Measurements from ENCODE around the gene KDM4B. TPM values are rescaled to one million over a fixed set of nuclear protein-coding genes. Genes with fewer than 3 reads are reported as not detected.

KDM4B gene
- total RNA-seq, 4 donors from 2014 or later, result 26.6 to 84.2 (median 39.9) TPM

DNA sequence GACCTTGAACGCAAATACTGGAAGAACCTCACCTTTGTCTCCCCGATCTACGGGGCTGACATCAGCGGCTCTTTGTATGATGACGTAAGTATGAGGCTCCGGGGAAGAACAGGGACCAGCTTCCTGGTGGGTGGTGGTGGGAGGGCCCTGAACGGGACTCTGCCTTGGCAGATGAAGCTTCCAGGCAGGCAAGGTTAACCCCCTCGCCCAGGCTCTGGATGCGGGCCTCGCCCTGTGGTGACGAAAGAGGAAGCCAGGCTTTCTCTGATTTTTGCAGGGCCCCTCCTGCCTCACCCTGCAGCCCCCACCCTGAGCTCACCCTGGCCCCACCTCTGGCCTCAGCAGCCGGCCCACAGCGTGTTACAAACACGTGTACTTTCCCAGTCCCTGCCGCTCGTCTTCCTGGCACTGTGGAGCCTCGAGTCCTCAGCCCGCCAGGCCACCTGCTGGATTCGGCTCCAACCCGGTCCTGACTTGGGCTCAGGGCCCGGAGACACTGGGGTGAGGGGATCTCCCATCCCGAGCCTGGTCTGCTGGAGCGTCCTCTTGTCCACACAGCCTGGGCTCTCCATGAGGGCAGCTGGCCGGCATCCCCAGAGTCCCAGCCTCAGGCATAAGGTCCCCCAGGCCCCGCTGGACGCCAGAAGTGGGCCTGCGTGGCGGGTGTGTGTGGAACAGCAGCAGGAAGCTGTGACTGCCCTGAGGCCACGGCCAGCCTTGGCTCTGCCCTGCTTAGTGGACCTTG lies 72.4 kb downstream of the KDM4B start:
- H3K27me3 ChIP-seq, result no peaks in the 10 kb centered on the region
- peaks cover 0 to 5% (median 0%) of the 10 kb centered on the region in 4 donors for H3K36me3 ChIP-seq
- H3K4me1 ChIP-seq, result peaks cover 0 to 29% (median 16%) of the 10 kb centered on the region in 4 donors
- no peaks in the 10 kb centered on the region for H3K9me3 ChIP-seq
- intact Hi-C loops (cut with DNase I; ENCODE audit: low total_unique reads), result loop anchor here (10.0 kb wide), 1 partner anchor 533 kb away; no protein-coding TSS in a partner anchor
- no peak overlapping the region for H3K4me3 ChIP-seq
- no peak for DNase-seq
- no peak overlapping the region for H3K27ac ChIP-seq
- TF ChIP-seq EP300 (IDR thresholded peaks at IDR 0.05; ENCODE audit: low read depth) (no peak), CTCF (IDR thresholded peaks at IDR 0.05) (no peak), POLR2A (IDR thresholded peaks at IDR 0.05) (no peak), POLR2AphosphoS5 (IDR thresholded peaks at IDR 0.05) (no peak)
- WGBS, 2 donors (ENCODE audit: low coverage in 1 of 2), result 89% methylated on average over 28 of the region's 29 CpGs; no CpG with 5 or more reads in 1 of the 2 donors
- in situ Hi-C loops (cut with MboI; ENCODE audit: low pct_ligation_motif_present in 1 of 4, low pct_unique_long_range_greater_than_20kb in 1 of 4, low sequenced_read_pairs in 3 of 4), result loop anchor here in 1 of 4 donors (25.0 kb wide), 1 partner anchor 179 kb away; the partner anchor contains the start of gene PLIN3

GRCh38 chr19:5041913-5042187 lies 72.9 kb downstream of the KDM4B start:
- Histone ChIP-seq H3K4me3 (no peak overlapping the region), H3K9me3 (no peaks in the 10 kb centered on the region), H3K36me3 (peaks cover 0 to 5% (median 0%) of the 10 kb centered on the region in 4 donors), H3K4me1 (peaks cover under 1 to 29% (median 17%) of the 10 kb centered on the region in 4 donors), H3K27me3 (no peaks in the 10 kb centered on the region), H3K27ac (no peak overlapping the region)
- 90% methylated on average over 11 of the region's 11 CpGs; no CpG with 5 or more reads in 1 of the 2 donors for WGBS, 2 donors (ENCODE audit: low coverage in 1 of 2)
- no peak for TF ChIP-seq POLR2AphosphoS5 (IDR thresholded peaks at IDR 0.05)
- no peak for TF ChIP-seq EP300 (IDR thresholded peaks at IDR 0.05; ENCODE audit: low read depth)
- no peak for TF ChIP-seq CTCF (IDR thresholded peaks at IDR 0.05)
- TF ChIP-seq POLR2A (IDR thresholded peaks at IDR 0.05), result no peak
- no peak for DNase-seq
- intact Hi-C loops (cut with DNase I; ENCODE audit: low total_unique reads), result loop anchor here (10.0 kb wide), 1 partner anchor 533 kb away; no protein-coding TSS in a partner anchor
- in situ Hi-C loops (cut with MboI; ENCODE audit: low pct_ligation_motif_present in 1 of 4, low pct_unique_long_range_greater_than_20kb in 1 of 4, low sequenced_read_pairs in 3 of 4), result loop anchor here in 1 of 4 donors (25.0 kb wide), 1 partner anchor 180 kb away; the partner anchor contains the start of gene PLIN3

DNA sequence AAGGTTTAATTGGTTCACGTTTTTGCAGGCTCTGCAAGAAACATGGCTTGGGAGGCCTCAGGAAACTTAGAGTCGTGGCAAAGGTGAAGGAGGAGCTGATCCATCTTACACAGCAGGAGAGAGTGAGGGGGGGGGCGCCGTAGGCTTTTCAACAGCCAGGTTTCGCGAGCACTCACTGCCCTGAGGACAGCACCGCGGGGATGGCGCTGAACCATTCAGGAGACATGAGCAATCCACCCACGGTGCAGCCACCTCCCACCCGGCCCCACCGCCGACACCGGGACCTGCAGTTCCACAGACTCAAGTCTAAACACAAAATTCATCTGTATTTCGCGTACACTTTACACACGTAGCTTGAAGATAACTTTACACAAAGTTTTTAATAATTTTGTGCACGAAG lies 73.6 kb downstream of the KDM4B start:
- no peaks in the 10 kb centered on the region for H3K27me3 ChIP-seq
- H3K4me3 ChIP-seq, result no peak overlapping the region
- intact Hi-C loops (cut with DNase I; ENCODE audit: low total_unique reads), result loop anchor here (10.0 kb wide), 1 partner anchor 532 kb away; no protein-coding TSS in a partner anchor
- no peaks in the 10 kb centered on the region for H3K9me3 ChIP-seq
- peaks cover 8 to 31% (median 22%) of the 10 kb centered on the region in 4 donors for H3K4me1 ChIP-seq
- TF ChIP-seq EP300 (IDR thresholded peaks at IDR 0.05; ENCODE audit: low read depth) (no peak), POLR2A (IDR thresholded peaks at IDR 0.05) (no peak), POLR2AphosphoS5 (IDR thresholded peaks at IDR 0.05) (no peak), CTCF (IDR thresholded peaks at IDR 0.05) (no peak)
- no peak for DNase-seq
- H3K27ac ChIP-seq, result no peak overlapping the region
- in situ Hi-C loops (cut with MboI; ENCODE audit: low pct_ligation_motif_present in 1 of 4, low pct_unique_long_range_greater_than_20kb in 1 of 4, low sequenced_read_pairs in 3 of 4), result loop anchor here in 1 of 4 donors (25.0 kb wide), 1 partner anchor 180 kb away; the partner anchor contains the start of gene PLIN3
- WGBS, 2 donors (ENCODE audit: low coverage in 1 of 2), result 81 to 87% methylated on average over 5 to 18 of the region's 18 CpGs
- H3K36me3 ChIP-seq, result peaks cover 0 to 5% (median 0%) of the 10 kb centered on the region in 4 donors

DNA sequence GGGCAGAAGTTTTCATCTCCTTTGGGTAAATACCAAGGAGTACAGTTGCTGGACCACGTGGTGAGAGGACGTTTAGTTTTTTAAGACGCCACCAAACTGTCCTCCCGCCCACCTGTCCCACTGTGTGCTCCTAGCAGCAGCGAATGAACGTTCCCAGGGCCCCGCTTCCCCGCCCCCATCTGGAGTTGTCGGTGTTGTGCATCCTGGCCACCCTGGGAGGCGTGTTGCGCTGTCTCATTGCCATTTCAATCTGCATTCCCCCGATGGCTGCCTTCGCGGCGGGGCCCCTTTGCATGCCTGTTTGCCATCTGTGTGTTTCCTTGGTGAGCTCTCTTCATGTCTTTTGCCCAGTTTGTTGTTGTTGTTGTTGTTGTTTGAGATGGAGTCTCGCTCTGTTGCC lies 76.1 kb downstream of the KDM4B start:
- TF ChIP-seq POLR2AphosphoS5 (IDR thresholded peaks at IDR 0.05), result no peak
- no peak for TF ChIP-seq CTCF (IDR thresholded peaks at IDR 0.05)
- intact Hi-C loops (cut with DNase I; ENCODE audit: low total_unique reads), result loop anchor here (10.0 kb wide), 1 partner anchor 530 kb away; no protein-coding TSS in a partner anchor
- H3K9me3 ChIP-seq, result no peaks in the 10 kb centered on the region
- peak overlapping the region in 1 of 4 donors; percentile 89 for H3K27ac ChIP-seq
- 86 to 91% methylated on average over 3 to 16 of the region's 16 CpGs for WGBS, 2 donors (ENCODE audit: low coverage in 1 of 2)
- no peaks in the 10 kb centered on the region for H3K27me3 ChIP-seq
- no peak for DNase-seq
- peaks cover 27 to 44% (median 40%) of the 10 kb centered on the region in 4 donors for H3K4me1 ChIP-seq
- in situ Hi-C loops (cut with MboI; ENCODE audit: low pct_ligation_motif_present in 1 of 4, low pct_unique_long_range_greater_than_20kb in 1 of 4, low sequenced_read_pairs in 3 of 4), result loop anchor here in 1 of 4 donors (25.0 kb wide), 1 partner anchor 183 kb away; the partner anchor contains the start of gene PLIN3
- no peak overlapping the region for H3K4me3 ChIP-seq
- H3K36me3 ChIP-seq, result peaks cover 0 to 3% (median 0%) of the 10 kb centered on the region in 4 donors

Measured in transverse colon (tissue), 4 donors.